ENCODE results near the gene SUCLA2. TPM values are rescaled to one million over a fixed set of nuclear protein-coding genes. Genes with fewer than 3 reads are reported as not detected.

The SUCLA2 gene
- total RNA-seq, 1 experiment from 2014 or later = 80.8 TPM

DNA sequence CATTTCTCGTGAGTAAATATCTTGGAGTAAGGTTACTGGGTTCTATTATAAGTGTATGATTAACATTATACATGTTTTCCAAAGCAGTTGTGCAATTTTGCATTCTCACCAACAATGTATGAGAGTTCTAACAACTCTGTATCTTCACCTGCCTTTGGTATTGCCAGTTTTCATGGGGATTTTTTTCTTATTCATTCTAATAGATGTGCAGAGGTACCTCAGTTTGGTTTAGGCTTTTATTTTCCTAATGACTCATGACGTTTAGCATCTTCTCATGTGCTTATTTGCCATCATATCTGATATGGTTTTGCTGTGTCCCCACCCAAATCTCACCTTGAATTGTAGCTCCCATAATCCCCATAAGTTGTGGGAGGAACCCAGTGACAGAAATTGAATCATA lies 28.8 kb upstream of the SUCLA2 start:
- CTCF ChIA-PET = no interaction called here
- H3K4me3 ChIP-seq (ENCODE audit: low read depth, low read length) = no peak overlapping the region
- Mint-ChIP-seq H3K9me3 (ENCODE audit: unreplicated experiment) (peaks cover 23% of the 10 kb centered on the region), H3K27me3 (ENCODE audit: insufficient read depth, unreplicated experiment) (no peaks in the 10 kb centered on the region), H3K27ac (ENCODE audit: unreplicated experiment) (no peak overlapping the region), H3K4me3 (ENCODE audit: unreplicated experiment) (no peak overlapping the region), H3K4me1 (ENCODE audit: low read depth, unreplicated experiment) (peaks cover 6% of the 10 kb centered on the region), H3K36me3 (ENCODE audit: insufficient read depth, unreplicated experiment) (no peaks in the 10 kb centered on the region)
- POLR2A ChIA-PET = no interaction called here
- TF ChIP-seq, protein P1, sequence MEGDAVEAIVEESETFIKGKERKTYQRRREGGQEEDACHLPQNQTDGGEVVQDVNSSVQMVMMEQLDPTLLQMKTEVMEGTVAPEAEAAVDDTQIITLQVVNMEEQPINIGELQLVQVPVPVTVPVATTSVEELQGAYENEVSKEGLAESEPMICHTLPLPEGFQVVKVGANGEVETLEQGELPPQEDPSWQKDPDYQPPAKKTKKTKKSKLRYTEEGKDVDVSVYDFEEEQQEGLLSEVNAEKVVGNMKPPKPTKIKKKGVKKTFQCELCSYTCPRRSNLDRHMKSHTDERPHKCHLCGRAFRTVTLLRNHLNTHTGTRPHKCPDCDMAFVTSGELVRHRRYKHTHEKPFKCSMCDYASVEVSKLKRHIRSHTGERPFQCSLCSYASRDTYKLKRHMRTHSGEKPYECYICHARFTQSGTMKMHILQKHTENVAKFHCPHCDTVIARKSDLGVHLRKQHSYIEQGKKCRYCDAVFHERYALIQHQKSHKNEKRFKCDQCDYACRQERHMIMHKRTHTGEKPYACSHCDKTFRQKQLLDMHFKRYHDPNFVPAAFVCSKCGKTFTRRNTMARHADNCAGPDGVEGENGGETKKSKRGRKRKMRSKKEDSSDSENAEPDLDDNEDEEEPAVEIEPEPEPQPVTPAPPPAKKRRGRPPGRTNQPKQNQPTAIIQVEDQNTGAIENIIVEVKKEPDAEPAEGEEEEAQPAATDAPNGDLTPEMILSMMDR (IDR thresholded peaks at IDR 0.05; ENCODE audit: insufficient read depth in 1 of 2, low read depth in 1 of 2, low read length in 1 of 2, severe bottlenecking in 1 of 2, unreplicated experiment in 1 of 2) = no peak
- intact Hi-C loops (cut with micrococcal nuclease; ENCODE audit: unreplicated experiment) = no loop called here
- H3K27me3 ChIP-seq (replicated peaks; ENCODE audit: control insufficient read depth, insufficient read depth, low read length) = no peaks in the 10 kb centered on the region
- BruUV-seq (replicated peaks) = no TSS peak
- DNase-seq = no peak
- H3K36me3 ChIP-seq (ENCODE audit: control insufficient read depth, insufficient read depth, low read length) = peaks cover 2% of the 10 kb centered on the region
- H3K4me1 ChIP-seq = peaks cover 3% of the 10 kb centered on the region; the same call in 1 of the 2 replicates
- H3K9me3 ChIP-seq = peaks cover 13% of the 10 kb centered on the region

DNA sequence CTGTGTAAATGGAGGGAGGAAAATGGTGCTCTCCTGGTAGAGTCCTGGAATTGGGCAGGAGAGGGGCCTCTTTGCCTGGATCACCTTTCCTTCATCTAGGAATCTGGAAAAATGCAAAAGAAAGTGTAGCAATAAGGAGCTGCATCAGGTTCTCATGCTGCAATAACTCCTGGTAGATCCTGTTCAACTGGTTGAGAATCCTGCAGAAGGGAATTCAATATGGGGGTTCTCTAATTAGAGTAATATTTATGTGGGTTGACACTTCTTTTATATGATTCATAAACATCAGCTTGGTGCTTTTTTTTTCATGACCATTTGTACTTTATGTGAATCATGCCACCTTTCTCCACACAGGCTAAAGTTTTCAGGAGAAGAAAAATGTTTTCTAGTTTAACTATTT lies 27.0 kb upstream of the SUCLA2 start:
- peaks cover 2% of the 10 kb centered on the region for H3K36me3 ChIP-seq (ENCODE audit: control insufficient read depth, insufficient read depth, low read length)
- BruUV-seq (replicated peaks) = no TSS peak
- no peaks in the 10 kb centered on the region for H3K4me1 ChIP-seq
- CTCF ChIA-PET = no interaction called here
- POLR2A ChIA-PET = no interaction called here
- no peak overlapping the region for H3K4me3 Mint-ChIP-seq (ENCODE audit: unreplicated experiment)
- TF ChIP-seq, protein P1 (IDR thresholded peaks at IDR 0.05; ENCODE audit: insufficient read depth in 1 of 2, low read depth in 1 of 2, low read length in 1 of 2, severe bottlenecking in 1 of 2, unreplicated experiment in 1 of 2) = no peak
- H3K4me1 Mint-ChIP-seq (ENCODE audit: low read depth, unreplicated experiment) = no peaks in the 10 kb centered on the region
- peaks cover 7% of the 10 kb centered on the region for H3K9me3 ChIP-seq
- H3K27ac Mint-ChIP-seq (ENCODE audit: unreplicated experiment) = no peak overlapping the region
- intact Hi-C loops (cut with micrococcal nuclease; ENCODE audit: unreplicated experiment) = no loop called here
- no peak overlapping the region for H3K4me3 ChIP-seq (ENCODE audit: low read depth, low read length)
- no peaks in the 10 kb centered on the region for H3K27me3 Mint-ChIP-seq (ENCODE audit: insufficient read depth, unreplicated experiment)
- no peak for DNase-seq
- H3K9me3 Mint-ChIP-seq (ENCODE audit: unreplicated experiment) = peaks cover 23% of the 10 kb centered on the region
- H3K27me3 ChIP-seq (replicated peaks; ENCODE audit: control insufficient read depth, insufficient read depth, low read length) = no peaks in the 10 kb centered on the region
- H3K36me3 Mint-ChIP-seq (ENCODE audit: insufficient read depth, unreplicated experiment) = no peaks in the 10 kb centered on the region

DNA sequence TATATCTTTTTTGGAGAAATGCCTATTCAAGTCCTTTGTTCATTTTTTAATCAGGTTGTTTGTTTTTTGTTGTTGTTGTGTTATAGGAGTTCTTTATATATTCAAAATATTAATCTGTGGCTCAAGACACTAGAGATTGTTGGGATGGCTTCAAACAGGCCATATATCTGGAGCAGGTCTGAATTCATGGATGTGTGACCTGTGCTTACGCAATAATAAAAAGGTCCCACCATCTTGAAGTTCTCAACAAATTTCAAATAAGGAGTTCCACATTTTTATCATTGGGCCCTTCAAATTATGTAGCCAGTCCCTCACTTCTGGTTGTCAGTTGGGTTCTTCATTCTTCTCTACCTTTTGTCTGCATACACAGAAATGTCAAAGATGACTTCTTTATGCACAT lies 18.7 kb upstream of the SUCLA2 start:
- no peaks in the 10 kb centered on the region for H3K9me3 ChIP-seq
- H3K9me3 Mint-ChIP-seq (ENCODE audit: unreplicated experiment) = peaks cover 7% of the 10 kb centered on the region
- no peak for DNase-seq
- H3K36me3 ChIP-seq (ENCODE audit: control insufficient read depth, insufficient read depth, low read length) = no peaks in the 10 kb centered on the region
- H3K4me1 ChIP-seq = no peaks in the 10 kb centered on the region
- H3K4me3 ChIP-seq (ENCODE audit: low read depth, low read length) = no peak overlapping the region
- intact Hi-C loops (cut with micrococcal nuclease; ENCODE audit: unreplicated experiment) = no loop called here
- H3K27me3 Mint-ChIP-seq (ENCODE audit: insufficient read depth, unreplicated experiment) = no peaks in the 10 kb centered on the region
- BruUV-seq (replicated peaks) = no TSS peak
- no peak overlapping the region for H3K4me3 Mint-ChIP-seq (ENCODE audit: unreplicated experiment)
- TF ChIP-seq, protein P1 (IDR thresholded peaks at IDR 0.05; ENCODE audit: insufficient read depth in 1 of 2, low read depth in 1 of 2, low read length in 1 of 2, severe bottlenecking in 1 of 2, unreplicated experiment in 1 of 2) = no peak
- no peak overlapping the region for H3K27ac Mint-ChIP-seq (ENCODE audit: unreplicated experiment)
- H3K36me3 Mint-ChIP-seq (ENCODE audit: insufficient read depth, unreplicated experiment) = peaks cover 6% of the 10 kb centered on the region
- H3K27me3 ChIP-seq (replicated peaks; ENCODE audit: control insufficient read depth, insufficient read depth, low read length) = no peaks in the 10 kb centered on the region
- no peaks in the 10 kb centered on the region for H3K4me1 Mint-ChIP-seq (ENCODE audit: low read depth, unreplicated experiment)
- POLR2A ChIA-PET = no interaction called here
- CTCF ChIA-PET = no interaction called here

Data from Caco-2 (cell line).